ENCODE data around the gene OAS3. TPM values are rescaled to one million over a fixed set of nuclear protein-coding genes. Genes with fewer than 3 reads are reported as not detected.
A peak's percentile ranks its signal among the peaks of the same experiment; 100 is the strongest.

The OAS3 gene
- total RNA-seq, 1 experiment from 2014 or later, result 1.2 TPM

DNA sequence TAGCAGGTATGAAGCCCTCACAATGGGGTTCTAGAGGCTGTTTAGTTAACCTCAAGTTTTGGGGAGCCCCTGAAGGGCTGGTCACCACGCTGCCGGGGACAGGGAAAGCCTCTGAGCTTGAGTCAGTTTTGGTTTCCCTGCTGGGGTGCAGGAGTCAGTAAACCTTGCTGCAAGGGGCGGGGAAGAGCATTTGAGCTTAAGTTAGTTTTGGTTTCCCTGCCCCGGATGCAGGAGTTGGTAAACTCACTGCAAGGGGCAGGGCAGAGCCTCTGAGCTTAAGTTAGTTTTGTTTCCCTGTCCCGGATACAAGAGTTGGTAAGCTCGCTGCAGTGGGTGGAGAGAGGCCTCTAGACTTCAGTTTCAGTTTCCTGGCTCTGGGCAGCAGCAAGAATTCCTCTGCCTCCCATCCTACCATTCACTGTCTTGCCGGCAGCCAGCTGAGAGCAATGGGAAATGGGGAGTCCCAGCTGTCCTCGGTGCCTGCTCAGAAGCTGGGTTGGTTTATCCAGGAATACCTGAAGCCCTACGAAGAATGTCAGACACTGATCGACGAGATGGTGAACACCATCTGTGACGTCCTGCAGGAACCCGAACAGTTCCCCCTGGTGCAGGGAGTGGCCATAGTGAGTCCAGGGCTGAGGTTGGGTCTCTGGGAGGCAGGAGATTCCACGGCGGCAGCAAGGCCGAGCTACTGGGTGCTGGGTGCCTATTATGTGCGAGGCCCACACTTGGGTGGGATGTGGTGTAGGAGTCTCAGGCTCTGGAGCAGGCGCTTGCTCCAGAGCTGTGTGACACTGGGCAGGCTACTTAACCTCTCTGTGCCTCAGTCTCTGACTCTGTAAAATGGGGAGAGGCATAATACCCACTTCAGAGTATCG lies 40.1 kb downstream of the OAS3 start, which contains the start of gene OAS2:
OAS2 (plus strand) TSS at position 357 of the 878 bp plus-strand sequence; CDS start at position 447, 90 bp downstream.
- DNase-seq (ENCODE audit: low spot score) (no peak), ATAC-seq (peak; percentile 60)
- Mint-ChIP-seq H3K4me3 (no peak within 1 kb of the TSS), H3K9me3 (0 out of 2 replicates have a peak, but pooled peaks cover 3% of the 10 kb centered on the region), H3K27me3 (ENCODE audit: low read depth) (no peaks in the 10 kb centered on the region; the same call in 1 of the 2 replicates), H3K27ac (no peak within 1 kb of the TSS), H3K36me3 (no peaks in the 10 kb centered on the region), H3K4me1 (no peaks in the 10 kb centered on the region)
- TF ChIP-seq HMGXB4 (CRISPR knock-in tag; IDR thresholded peaks at IDR 0.05) (no peak), TEAD4 (CRISPR knock-in tag; IDR thresholded peaks at IDR 0.05) (no peak), CDX4 (CRISPR knock-in tag; IDR thresholded peaks at IDR 0.05; ENCODE audit: borderline replicate concordance) (no peak), ATF1 (CRISPR knock-in tag; IDR thresholded peaks at IDR 0.05) (no peak), JUN (CRISPR knock-in tag; IDR thresholded peaks at IDR 0.05) (no peak), JAZF1 (CRISPR knock-in tag; IDR thresholded peaks at IDR 0.05) (no peak), USF2 (CRISPR knock-in tag; IDR thresholded peaks at IDR 0.05) (no peak)
- TF ChIP-seq, protein P1, sequence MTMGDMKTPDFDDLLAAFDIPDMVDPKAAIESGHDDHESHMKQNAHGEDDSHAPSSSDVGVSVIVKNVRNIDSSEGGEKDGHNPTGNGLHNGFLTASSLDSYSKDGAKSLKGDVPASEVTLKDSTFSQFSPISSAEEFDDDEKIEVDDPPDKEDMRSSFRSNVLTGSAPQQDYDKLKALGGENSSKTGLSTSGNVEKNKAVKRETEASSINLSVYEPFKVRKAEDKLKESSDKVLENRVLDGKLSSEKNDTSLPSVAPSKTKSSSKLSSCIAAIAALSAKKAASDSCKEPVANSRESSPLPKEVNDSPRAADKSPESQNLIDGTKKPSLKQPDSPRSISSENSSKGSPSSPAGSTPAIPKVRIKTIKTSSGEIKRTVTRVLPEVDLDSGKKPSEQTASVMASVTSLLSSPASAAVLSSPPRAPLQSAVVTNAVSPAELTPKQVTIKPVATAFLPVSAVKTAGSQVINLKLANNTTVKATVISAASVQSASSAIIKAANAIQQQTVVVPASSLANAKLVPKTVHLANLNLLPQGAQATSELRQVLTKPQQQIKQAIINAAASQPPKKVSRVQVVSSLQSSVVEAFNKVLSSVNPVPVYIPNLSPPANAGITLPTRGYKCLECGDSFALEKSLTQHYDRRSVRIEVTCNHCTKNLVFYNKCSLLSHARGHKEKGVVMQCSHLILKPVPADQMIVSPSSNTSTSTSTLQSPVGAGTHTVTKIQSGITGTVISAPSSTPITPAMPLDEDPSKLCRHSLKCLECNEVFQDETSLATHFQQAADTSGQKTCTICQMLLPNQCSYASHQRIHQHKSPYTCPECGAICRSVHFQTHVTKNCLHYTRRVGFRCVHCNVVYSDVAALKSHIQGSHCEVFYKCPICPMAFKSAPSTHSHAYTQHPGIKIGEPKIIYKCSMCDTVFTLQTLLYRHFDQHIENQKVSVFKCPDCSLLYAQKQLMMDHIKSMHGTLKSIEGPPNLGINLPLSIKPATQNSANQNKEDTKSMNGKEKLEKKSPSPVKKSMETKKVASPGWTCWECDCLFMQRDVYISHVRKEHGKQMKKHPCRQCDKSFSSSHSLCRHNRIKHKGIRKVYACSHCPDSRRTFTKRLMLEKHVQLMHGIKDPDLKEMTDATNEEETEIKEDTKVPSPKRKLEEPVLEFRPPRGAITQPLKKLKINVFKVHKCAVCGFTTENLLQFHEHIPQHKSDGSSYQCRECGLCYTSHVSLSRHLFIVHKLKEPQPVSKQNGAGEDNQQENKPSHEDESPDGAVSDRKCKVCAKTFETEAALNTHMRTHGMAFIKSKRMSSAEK (CRISPR knock-in tag; IDR thresholded peaks at IDR 0.05; ENCODE audit: borderline replicate concordance), result no peak
- TF ChIP-seq, protein P2, sequence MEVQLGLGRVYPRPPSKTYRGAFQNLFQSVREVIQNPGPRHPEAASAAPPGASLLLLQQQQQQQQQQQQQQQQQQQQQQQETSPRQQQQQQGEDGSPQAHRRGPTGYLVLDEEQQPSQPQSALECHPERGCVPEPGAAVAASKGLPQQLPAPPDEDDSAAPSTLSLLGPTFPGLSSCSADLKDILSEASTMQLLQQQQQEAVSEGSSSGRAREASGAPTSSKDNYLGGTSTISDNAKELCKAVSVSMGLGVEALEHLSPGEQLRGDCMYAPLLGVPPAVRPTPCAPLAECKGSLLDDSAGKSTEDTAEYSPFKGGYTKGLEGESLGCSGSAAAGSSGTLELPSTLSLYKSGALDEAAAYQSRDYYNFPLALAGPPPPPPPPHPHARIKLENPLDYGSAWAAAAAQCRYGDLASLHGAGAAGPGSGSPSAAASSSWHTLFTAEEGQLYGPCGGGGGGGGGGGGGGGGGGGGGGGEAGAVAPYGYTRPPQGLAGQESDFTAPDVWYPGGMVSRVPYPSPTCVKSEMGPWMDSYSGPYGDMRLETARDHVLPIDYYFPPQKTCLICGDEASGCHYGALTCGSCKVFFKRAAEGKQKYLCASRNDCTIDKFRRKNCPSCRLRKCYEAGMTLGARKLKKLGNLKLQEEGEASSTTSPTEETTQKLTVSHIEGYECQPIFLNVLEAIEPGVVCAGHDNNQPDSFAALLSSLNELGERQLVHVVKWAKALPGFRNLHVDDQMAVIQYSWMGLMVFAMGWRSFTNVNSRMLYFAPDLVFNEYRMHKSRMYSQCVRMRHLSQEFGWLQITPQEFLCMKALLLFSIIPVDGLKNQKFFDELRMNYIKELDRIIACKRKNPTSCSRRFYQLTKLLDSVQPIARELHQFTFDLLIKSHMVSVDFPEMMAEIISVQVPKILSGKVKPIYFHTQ (CRISPR knock-in tag; IDR thresholded peaks at IDR 0.05), result no peak
- ChIA-PET POLR2A (no interaction called here), CTCF (interaction anchor here (0.6 to 2.3 kb wide), 5 partner anchors 12 to 116 kb away, joined by 3 to 45 read pairs (median 3); no protein-coding TSS in a partner anchor)

DNA sequence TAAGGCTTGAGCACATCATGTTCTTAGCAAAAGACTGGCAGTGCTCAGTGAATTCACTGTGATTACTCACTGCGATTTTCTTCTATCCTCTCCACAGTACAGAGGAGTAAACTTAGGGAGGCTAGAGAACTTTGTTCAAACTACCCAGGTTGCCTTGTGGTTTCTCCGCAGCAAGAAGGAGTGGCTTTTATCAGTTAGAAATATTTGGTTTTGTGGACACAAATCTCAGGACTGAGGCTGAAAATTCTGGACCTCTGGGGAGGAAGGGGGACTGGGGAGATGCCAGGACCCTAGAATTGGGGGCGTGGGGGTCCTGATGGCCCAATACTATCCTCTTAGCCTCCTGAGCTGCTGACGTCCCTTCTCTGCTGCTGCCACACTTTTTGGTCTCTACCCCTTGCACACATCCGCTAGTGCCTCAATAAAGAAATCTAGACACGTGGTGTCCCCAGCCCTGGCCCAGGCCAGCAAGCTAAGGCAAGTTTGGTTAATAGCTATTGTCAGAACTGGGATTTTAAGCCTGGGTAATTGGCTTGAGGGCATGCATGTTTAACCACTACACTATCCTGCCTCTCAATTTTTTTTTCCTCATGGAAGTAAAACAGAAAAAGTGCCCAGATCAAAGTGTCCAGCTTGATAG lies 40.9 kb downstream of the OAS3 start:
- Mint-ChIP-seq H3K4me3 (no peak overlapping the region), H3K4me1 (no peaks in the 10 kb centered on the region), H3K36me3 (no peaks in the 10 kb centered on the region), H3K9me3 (peaks cover 3% of the 10 kb centered on the region; the same call in 1 of the 2 replicates), H3K27me3 (ENCODE audit: low read depth) (no peaks in the 10 kb centered on the region; the same call in 1 of the 2 replicates), H3K27ac (no peak overlapping the region)
- ChIA-PET POLR2A (no interaction called here), CTCF (interaction anchor here (1.6 to 2.3 kb wide), 2 partner anchors 14 to 51 kb away, joined by 3 to 45 read pairs; no protein-coding TSS in a partner anchor)
- DNase-seq (ENCODE audit: low spot score), result no peak
- no peak for ATAC-seq
- TF ChIP-seq, protein P3, sequence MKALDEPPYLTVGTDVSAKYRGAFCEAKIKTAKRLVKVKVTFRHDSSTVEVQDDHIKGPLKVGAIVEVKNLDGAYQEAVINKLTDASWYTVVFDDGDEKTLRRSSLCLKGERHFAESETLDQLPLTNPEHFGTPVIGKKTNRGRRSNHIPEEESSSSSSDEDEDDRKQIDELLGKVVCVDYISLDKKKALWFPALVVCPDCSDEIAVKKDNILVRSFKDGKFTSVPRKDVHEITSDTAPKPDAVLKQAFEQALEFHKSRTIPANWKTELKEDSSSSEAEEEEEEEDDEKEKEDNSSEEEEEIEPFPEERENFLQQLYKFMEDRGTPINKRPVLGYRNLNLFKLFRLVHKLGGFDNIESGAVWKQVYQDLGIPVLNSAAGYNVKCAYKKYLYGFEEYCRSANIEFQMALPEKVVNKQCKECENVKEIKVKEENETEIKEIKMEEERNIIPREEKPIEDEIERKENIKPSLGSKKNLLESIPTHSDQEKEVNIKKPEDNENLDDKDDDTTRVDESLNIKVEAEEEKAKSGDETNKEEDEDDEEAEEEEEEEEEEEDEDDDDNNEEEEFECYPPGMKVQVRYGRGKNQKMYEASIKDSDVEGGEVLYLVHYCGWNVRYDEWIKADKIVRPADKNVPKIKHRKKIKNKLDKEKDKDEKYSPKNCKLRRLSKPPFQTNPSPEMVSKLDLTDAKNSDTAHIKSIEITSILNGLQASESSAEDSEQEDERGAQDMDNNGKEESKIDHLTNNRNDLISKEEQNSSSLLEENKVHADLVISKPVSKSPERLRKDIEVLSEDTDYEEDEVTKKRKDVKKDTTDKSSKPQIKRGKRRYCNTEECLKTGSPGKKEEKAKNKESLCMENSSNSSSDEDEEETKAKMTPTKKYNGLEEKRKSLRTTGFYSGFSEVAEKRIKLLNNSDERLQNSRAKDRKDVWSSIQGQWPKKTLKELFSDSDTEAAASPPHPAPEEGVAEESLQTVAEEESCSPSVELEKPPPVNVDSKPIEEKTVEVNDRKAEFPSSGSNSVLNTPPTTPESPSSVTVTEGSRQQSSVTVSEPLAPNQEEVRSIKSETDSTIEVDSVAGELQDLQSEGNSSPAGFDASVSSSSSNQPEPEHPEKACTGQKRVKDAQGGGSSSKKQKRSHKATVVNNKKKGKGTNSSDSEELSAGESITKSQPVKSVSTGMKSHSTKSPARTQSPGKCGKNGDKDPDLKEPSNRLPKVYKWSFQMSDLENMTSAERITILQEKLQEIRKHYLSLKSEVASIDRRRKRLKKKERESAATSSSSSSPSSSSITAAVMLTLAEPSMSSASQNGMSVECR (CRISPR knock-in tag; IDR thresholded peaks at IDR 0.05; ENCODE audit: borderline replicate concordance), result no peak
- TF ChIP-seq, protein P4, sequence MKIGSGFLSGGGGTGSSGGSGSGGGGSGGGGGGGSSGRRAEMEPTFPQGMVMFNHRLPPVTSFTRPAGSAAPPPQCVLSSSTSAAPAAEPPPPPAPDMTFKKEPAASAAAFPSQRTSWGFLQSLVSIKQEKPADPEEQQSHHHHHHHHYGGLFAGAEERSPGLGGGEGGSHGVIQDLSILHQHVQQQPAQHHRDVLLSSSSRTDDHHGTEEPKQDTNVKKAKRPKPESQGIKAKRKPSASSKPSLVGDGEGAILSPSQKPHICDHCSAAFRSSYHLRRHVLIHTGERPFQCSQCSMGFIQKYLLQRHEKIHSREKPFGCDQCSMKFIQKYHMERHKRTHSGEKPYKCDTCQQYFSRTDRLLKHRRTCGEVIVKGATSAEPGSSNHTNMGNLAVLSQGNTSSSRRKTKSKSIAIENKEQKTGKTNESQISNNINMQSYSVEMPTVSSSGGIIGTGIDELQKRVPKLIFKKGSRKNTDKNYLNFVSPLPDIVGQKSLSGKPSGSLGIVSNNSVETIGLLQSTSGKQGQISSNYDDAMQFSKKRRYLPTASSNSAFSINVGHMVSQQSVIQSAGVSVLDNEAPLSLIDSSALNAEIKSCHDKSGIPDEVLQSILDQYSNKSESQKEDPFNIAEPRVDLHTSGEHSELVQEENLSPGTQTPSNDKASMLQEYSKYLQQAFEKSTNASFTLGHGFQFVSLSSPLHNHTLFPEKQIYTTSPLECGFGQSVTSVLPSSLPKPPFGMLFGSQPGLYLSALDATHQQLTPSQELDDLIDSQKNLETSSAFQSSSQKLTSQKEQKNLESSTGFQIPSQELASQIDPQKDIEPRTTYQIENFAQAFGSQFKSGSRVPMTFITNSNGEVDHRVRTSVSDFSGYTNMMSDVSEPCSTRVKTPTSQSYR (CRISPR knock-in tag; IDR thresholded peaks at IDR 0.05), result no peak

All from WTC11 (cell line).